H1 (cell line): Measurements from ENCODE around the gene CAV3.

ENCODE experiments used
- CHD2 ChIP-seq: IDR thresholded peaks from 2 replicates; pipeline ENCODE4 v1.6.1; 2012; ENCODE audit warnings: low read length, improper control_type of control experiment
- POLR2A ChIP-seq, 2 experiments: IDR thresholded peaks; 1 replicate in 1 of 2; 2 replicates in 1 of 2; pipeline ENCODE4 v1.6.1; 2011; ENCODE audit warnings: low read depth in 2 of 2, low read length in 2 of 2, mild to moderate bottlenecking in 2 of 2; ENCODE audit errors: control extremely low read depth in 1 of 2
- RAD21 ChIP-seq, 2 experiments: IDR thresholded peaks in 1 of 2; conservative IDR thresholded peaks in 1 of 2; 2 replicates each; pipeline ENCODE4 v1.6.1; 2011; ENCODE audit warnings: low read depth in 2 of 2, low read length in 2 of 2, improper control_type of control experiment in 1 of 2, inconsistent platforms in 1 of 2, mild to moderate bottlenecking in 1 of 2, moderate library complexity in 1 of 2
- SRF ChIP-seq: IDR thresholded peaks from 2 replicates; pipeline ENCODE4 v1.6.1; 2011; ENCODE audit warnings: mild to moderate bottlenecking, low read depth, low read length, moderate library complexity
- TF ChIP-seq, protein P1 (sequence below), 3 experiments: IDR thresholded peaks; 1 replicate in 2 of 3; 2 replicates in 1 of 3; pipeline versions ENCODE4 v1.5.1 to v1.6.1; 2011; ENCODE audit warnings: low read length in 3 of 3, mild to moderate bottlenecking in 3 of 3, inconsistent platforms in 2 of 3, low read depth in 1 of 3, moderate library complexity in 1 of 3; ENCODE audit not compliant: insufficient read depth in 1 of 3; ENCODE audit errors: control extremely low read depth in 1 of 3

DNA sequence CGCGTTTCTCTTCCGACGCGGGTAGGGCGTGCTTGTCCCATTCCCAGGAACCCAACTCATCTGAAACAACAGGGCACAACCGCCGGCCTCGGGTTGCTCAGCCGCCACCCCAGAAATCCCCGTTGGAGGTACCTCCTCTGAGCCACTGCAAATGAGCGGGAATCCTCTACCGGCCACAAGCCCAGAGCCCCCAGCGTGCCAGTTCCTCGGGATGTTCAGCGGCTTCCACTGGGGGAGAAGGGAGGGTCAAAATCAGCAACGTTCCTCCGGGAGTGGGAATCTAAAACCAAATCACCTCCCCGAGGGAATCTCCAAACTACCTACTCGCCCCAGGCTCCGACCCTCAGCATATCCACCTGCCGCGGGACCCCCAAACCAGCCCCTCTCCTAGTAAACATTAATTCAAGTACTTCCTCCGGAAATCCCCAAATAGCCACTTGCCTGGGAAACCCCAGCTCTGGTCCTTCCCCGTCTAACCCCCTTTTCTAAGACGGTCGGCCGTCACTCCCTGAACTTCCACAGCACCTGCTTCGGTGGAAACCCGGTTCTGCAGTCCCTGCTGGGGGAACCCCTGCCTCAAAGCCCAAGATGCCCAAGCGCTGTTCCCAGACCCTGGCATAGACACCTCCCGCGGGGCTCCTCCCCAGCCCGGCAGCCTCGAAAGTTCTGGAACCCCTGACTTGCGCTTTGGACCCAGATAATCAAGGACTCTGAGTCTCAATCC lies 34.9 kb downstream of the CAV3 start:
- TF ChIP-seq SRF = no peak
- no peak for TF ChIP-seq POLR2A (IDR thresholded peaks at IDR 0.05; ENCODE audit: control extremely low read depth in 1 of 2, low read depth in 2 of 2, low read length in 2 of 2)
- TF ChIP-seq, protein P1, sequence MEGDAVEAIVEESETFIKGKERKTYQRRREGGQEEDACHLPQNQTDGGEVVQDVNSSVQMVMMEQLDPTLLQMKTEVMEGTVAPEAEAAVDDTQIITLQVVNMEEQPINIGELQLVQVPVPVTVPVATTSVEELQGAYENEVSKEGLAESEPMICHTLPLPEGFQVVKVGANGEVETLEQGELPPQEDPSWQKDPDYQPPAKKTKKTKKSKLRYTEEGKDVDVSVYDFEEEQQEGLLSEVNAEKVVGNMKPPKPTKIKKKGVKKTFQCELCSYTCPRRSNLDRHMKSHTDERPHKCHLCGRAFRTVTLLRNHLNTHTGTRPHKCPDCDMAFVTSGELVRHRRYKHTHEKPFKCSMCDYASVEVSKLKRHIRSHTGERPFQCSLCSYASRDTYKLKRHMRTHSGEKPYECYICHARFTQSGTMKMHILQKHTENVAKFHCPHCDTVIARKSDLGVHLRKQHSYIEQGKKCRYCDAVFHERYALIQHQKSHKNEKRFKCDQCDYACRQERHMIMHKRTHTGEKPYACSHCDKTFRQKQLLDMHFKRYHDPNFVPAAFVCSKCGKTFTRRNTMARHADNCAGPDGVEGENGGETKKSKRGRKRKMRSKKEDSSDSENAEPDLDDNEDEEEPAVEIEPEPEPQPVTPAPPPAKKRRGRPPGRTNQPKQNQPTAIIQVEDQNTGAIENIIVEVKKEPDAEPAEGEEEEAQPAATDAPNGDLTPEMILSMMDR (IDR thresholded peaks at IDR 0.05; ENCODE audit: control extremely low read depth in 1 of 3, insufficient read depth in 1 of 3, low read depth in 1 of 3, low read length in 3 of 3) = no peak
- TF ChIP-seq RAD21 (IDR thresholded peaks at IDR 0.05 in 1 of 2, conservative IDR thresholded peaks at IDR 0.05 in 1 of 2; ENCODE audit: low read depth in 2 of 2, low read length in 2 of 2) = no peak
- no peak for TF ChIP-seq CHD2
